Measurements from ENCODE around the gene PSMB10. TPM values are rescaled to one million over a fixed set of nuclear protein-coding genes. Genes with fewer than 3 reads are reported as not detected.
A peak's percentile ranks its signal among the peaks of the same experiment; 100 is the strongest.
"Not testable (repeated sequence)": the region's sequence is repeated elsewhere in the genome, so short reads cannot be mapped to it uniquely, and the experiment has no call there.

Gene PSMB10
- total RNA-seq, 1 experiment from 2014 or later = 39.5 TPM

DNA sequence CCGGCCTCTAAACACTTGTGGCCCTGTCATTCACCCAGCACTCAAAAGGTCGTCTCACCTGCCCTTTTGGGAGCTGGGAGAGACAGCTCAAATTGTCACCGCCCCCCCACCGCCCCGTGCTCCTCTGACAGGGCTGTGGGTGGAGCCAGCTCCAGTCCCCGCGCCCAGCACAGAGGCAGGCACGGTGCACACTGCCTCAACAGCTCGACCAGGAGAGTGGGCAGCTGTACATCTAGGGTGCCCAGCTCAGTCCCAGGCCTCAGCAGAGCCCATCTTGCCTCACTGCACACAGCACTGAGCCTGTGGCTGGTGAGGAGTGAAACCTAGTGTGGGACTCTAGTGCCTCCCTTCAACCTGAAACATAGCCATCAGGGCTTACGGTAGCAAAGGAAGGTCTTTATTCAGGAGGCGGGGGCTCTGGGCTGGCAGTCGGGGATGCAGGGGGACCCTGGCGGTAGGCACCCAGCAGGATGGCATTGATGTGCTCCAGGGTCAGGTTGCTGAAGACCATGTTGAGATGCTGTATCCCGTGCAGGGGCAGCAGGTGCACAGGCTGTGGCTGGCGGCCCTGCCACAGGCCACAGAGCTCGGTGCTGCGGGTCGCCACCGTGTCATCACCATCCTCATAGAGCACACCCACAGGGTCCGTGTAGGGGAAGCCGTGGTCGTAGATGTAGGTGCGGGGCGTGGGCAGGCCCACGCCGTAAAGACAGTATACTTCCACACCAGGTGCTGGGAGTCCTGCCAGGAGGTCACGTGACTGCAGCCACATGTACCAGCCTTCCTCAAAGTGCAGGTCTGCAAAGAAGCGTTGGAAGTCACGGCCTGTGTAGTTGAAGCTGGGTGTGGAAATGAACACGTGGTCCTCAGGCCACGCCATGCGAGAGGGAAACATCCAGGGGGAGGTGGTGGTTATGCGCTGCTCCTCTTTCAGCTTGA is 3.1 kb upstream of the PSMB10 start:
- intact Hi-C loops (cut with micrococcal nuclease; ENCODE audit: unreplicated experiment) = loop anchor here (5.0 to 10.0 kb wide), 2 partner anchors 105 to 293 kb away; no protein-coding TSS in a partner anchor
- no TSS peak for BruUV-seq (replicated peaks)
- ChIA-PET CTCF (interaction anchor here (0.5 kb wide), 1 partner anchor 54 kb away, joined by 6 read pairs; no protein-coding TSS in a partner anchor), POLR2A (ENCODE audit: unreplicated experiment) (interaction anchor here (0.7 to 1.2 kb wide), 2 partner anchors 27 to 415 kb away, joined by 5 read pairs; no protein-coding TSS in a partner anchor)
- Histone ChIP-seq H3K4me2 (no peak overlapping the region), H3K79me2 (ENCODE audit: low read depth) (peaks cover 18% of the 10 kb centered on the region), H3F3A (ENCODE audit: insufficient read depth, low read depth) (peaks cover 20% of the 10 kb centered on the region), H3K4me3 (no peak overlapping the region), H3K27ac (no peak overlapping the region), H3K9me3 (ENCODE audit: insufficient read depth, low read depth) (no peaks in the 10 kb centered on the region), H3K36me3 (ENCODE audit: low read depth) (no peaks in the 10 kb centered on the region), H3K4me1 (replicated peaks; ENCODE audit: insufficient read depth) (peaks cover 6% of the 10 kb centered on the region; the same call in 1 of the 2 replicates), H3K27me3 (ENCODE audit: insufficient read depth, low read depth) (no peaks in the 10 kb centered on the region), H2AFZ (no peak overlapping the region), H3K9me2 (ENCODE audit: insufficient read depth) (no peaks in the 10 kb centered on the region), H4K20me1 (ENCODE audit: insufficient read depth) (peaks cover 14% of the 10 kb centered on the region)
- TF ChIP-seq EZH2 (IDR thresholded peaks at IDR 0.05; ENCODE audit: low read depth) = no peak
- TF ChIP-seq, protein P1, sequence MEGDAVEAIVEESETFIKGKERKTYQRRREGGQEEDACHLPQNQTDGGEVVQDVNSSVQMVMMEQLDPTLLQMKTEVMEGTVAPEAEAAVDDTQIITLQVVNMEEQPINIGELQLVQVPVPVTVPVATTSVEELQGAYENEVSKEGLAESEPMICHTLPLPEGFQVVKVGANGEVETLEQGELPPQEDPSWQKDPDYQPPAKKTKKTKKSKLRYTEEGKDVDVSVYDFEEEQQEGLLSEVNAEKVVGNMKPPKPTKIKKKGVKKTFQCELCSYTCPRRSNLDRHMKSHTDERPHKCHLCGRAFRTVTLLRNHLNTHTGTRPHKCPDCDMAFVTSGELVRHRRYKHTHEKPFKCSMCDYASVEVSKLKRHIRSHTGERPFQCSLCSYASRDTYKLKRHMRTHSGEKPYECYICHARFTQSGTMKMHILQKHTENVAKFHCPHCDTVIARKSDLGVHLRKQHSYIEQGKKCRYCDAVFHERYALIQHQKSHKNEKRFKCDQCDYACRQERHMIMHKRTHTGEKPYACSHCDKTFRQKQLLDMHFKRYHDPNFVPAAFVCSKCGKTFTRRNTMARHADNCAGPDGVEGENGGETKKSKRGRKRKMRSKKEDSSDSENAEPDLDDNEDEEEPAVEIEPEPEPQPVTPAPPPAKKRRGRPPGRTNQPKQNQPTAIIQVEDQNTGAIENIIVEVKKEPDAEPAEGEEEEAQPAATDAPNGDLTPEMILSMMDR (conservative IDR thresholded peaks at IDR 0.05) = no peak
- DNase-seq = no peak

DNA sequence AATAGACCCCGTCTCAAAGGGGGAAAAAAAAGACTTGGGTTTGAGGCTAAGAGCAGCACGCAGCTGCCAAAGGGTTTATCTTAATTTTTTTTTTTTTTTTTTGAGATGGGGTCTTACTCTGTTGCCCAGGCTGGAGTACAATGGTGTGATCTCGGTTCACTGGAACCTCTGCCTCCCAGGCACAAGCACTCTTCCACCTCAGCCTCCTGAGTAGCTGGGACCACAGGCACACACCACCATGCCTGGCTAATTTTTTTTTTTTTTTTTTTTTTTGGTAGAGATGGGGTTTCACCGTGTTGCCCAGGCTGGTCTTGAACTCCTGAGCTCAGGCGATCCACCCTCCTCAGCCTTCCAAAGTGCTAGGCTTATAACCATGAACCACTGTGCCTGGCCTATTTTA is 1.1 kb upstream of the PSMB10 start:
- H2AFZ ChIP-seq; H3K4me1 ChIP-seq (replicated peaks; ENCODE audit: insufficient read depth); H3K9me2 ChIP-seq (ENCODE audit: insufficient read depth); H3K27ac ChIP-seq; BruUV-seq (replicated peaks); H3K36me3 ChIP-seq (ENCODE audit: low read depth); H3K27me3 ChIP-seq (ENCODE audit: insufficient read depth, low read depth); H3K4me3 ChIP-seq; H3K9me3 ChIP-seq (ENCODE audit: insufficient read depth, low read depth); DNase-seq: not testable (repeated sequence)
- CTCF ChIA-PET = interaction anchor here (0.6 kb wide), 2 partner anchors 252 to 391 kb away, joined by 4 read pairs; no protein-coding TSS in a partner anchor
- POLR2A ChIA-PET (ENCODE audit: unreplicated experiment) = interaction anchor here (0.6 kb wide), 1 partner anchor 533 kb away, joined by 4 read pairs; no protein-coding TSS in a partner anchor
- H3K79me2 ChIP-seq (ENCODE audit: low read depth) = peaks cover 18% of the 10 kb centered on the region
- H3F3A ChIP-seq (ENCODE audit: insufficient read depth, low read depth) = peaks cover 26% of the 10 kb centered on the region
- H4K20me1 ChIP-seq (ENCODE audit: insufficient read depth) = peaks cover 14% of the 10 kb centered on the region
- peak overlapping the region; percentile 91; the same call in 1 of the 2 replicates for H3K4me2 ChIP-seq
- intact Hi-C loops (cut with micrococcal nuclease; ENCODE audit: unreplicated experiment) = loop anchor here (5.0 kb wide), 1 partner anchor 295 kb away; no protein-coding TSS in a partner anchor

DNA sequence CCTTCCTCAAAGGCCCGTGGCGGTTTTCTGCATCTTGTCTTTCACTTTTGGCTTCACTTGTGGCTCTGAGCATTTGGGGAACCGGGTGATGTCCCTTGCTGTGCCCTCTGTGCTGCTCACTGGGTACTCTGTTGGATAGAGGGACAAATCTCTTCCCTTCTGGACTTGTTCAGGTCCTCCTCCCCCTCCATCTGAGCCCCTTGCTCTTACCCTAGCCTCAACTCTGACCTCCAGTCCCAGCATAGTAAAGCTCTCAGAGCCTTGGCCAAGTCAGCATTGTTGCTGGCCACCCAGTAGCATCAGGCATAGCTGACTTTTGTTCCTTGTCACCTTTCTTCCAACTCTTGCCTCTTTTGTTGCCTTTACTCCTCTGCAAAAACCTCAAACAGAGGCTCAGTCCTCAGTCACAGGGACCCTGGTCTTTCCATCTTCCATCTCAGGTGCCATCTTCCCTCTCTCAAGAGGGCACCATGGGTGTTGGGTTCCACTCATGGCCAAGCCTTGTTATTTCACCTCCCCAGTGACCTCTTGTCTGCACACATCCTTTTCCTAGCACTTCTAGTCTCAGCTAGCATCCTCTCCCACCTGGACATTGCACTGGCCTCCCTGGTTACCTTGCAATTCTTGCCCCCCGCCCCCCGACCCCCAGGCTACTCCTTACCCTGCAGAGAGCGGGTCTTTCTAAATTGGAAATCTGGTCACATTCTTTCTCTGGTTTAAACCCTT is 393 bp upstream of the PSMB10 start:
- no peaks in the 10 kb centered on the region for H3K9me2 ChIP-seq (ENCODE audit: insufficient read depth)
- intact Hi-C loops (cut with micrococcal nuclease; ENCODE audit: unreplicated experiment) = loop anchor here (5.0 kb wide), 1 partner anchor 295 kb away; no protein-coding TSS in a partner anchor
- H3K27ac ChIP-seq = peak overlapping the region; percentile 65
- no TSS peak for BruUV-seq (replicated peaks)
- H3K36me3 ChIP-seq (ENCODE audit: low read depth) = no peaks in the 10 kb centered on the region
- no peak for TF ChIP-seq EZH2 (IDR thresholded peaks at IDR 0.05; ENCODE audit: low read depth)
- TF ChIP-seq, protein P1 (conservative IDR thresholded peaks at IDR 0.05) = no peak
- peak overlapping the region; percentile 90 for H2AFZ ChIP-seq
- no peaks in the 10 kb centered on the region for H3K9me3 ChIP-seq (ENCODE audit: insufficient read depth, low read depth)
- peaks cover 8% of the 10 kb centered on the region for H4K20me1 ChIP-seq (ENCODE audit: insufficient read depth)
- peaks cover 24% of the 10 kb centered on the region for H3F3A ChIP-seq (ENCODE audit: insufficient read depth, low read depth)
- no peaks in the 10 kb centered on the region for H3K27me3 ChIP-seq (ENCODE audit: insufficient read depth, low read depth)
- DNase-seq = peak in 1 of 2 experiments; percentile 63
- peak overlapping the region; percentile 88 for H3K4me3 ChIP-seq
- H3K79me2 ChIP-seq (ENCODE audit: low read depth) = peaks cover 18% of the 10 kb centered on the region
- peaks cover 6% of the 10 kb centered on the region; the same call in 1 of the 2 replicates for H3K4me1 ChIP-seq (replicated peaks; ENCODE audit: insufficient read depth)
- CTCF ChIA-PET = no interaction called here
- POLR2A ChIA-PET (ENCODE audit: unreplicated experiment) = interaction anchor here (0.6 kb wide), 1 partner anchor 91 kb away, joined by 7 read pairs; no protein-coding TSS in a partner anchor
- H3K4me2 ChIP-seq = peak overlapping the region; percentile 91

All from PC-9 (cell line).